Body of pancreas (tissue), 4 donors: ENCODE measurements around the gene ARHGEF17. TPM values are rescaled to one million over a fixed set of nuclear protein-coding genes. Genes with fewer than 3 reads are reported as not detected.

ENCODE experiments used
- ATAC-seq: fragments of 150-250 bp; one replicate; pipeline ENCODE4 v1.9.1; 2016
- DNase-seq, 4 donors: peaks; one replicate each; pipeline ENCODE4 v3.0.0-alpha.2; 2019
- H3K27ac ChIP-seq, 4 donors: fragments of 200-600 bp; sonication (generic); 1 replicate in 3 of 4; 2 replicates in 1 of 4; pipeline versions ENCODE4 v1.5.1 to v1.6.1; 2016 to 2019; ENCODE audit warnings: mild to moderate bottlenecking in 1 of 4, mixed read lengths in 1 of 4, moderate library complexity in 1 of 4
- H3K27me3 ChIP-seq, 2 donors: fragments of 200-600 bp; sonication (generic); one replicate each; pipeline ENCODE4 v1.6.0; 2016; ENCODE audit warnings: mild to moderate bottlenecking in 1 of 2
- H3K36me3 ChIP-seq, 2 donors: fragments of 200-600 bp; sonication (generic); replicated peaks in 1 of 2; 2 replicates each; pipeline ENCODE4 v1.5.1; 2016; ENCODE audit warnings: low read depth in 2 of 2; ENCODE audit not compliant: insufficient read depth in 1 of 2
- H3K4me1 ChIP-seq: fragments of 200-600 bp; sonication (generic); one replicate; pipeline ENCODE4 v1.6.0; 2016
- H3K4me3 ChIP-seq, 2 donors: fragments of 200-600 bp; sonication (generic); 1 replicate in 1 of 2; 2 replicates in 1 of 2; pipeline ENCODE4 v1.5.1; 2016 to 2019
- H3K9me3 ChIP-seq, 3 donors: fragments of 200-600 bp; sonication (generic); 1 replicate in 2 of 3; 2 replicates in 1 of 3; pipeline ENCODE4 v1.5.1; 2016
- POLR2A ChIP-seq, 3 donors: fragments of 450-650 bp; IDR thresholded peaks; one replicate each; pipeline ENCODE4 v1.6.1; 2016; ENCODE audit warnings: antibody characterized with exemption in 3 of 3, mild to moderate bottlenecking in 2 of 3
- WGBS, 2 donors: methylation state at CpG; one replicate each; pipeline ENCODE4 v1.1.5; 2017; 5-methylcytosine and 5-hydroxymethylcytosine counted together
- intact Hi-C: fragments of 100-400 bp; cut with DNase I; formaldehyde crosslinking; loops from one replicate; pipeline ENCODE4 v1.15.1; 2023
- total RNA-seq, 2 donors: library from RNA; depleted of rRNA; stranded (reverse); fragments of >200 nt; gene quantifications; one replicate each; pipeline ENCODE4 v1.1.0, GENCODE V29; 2016
- TF ChIP-seq, protein P1 (sequence below), 7 experiments: fragments of 450-650 bp in 4 of 7; fragments of 200-600 bp in 3 of 7; sonication (generic) in 3 of 7; IDR thresholded peaks; one replicate each; pipeline ENCODE4 v1.5.1; 2016 to 2019; ENCODE audit warnings: antibody characterized with exemption in 7 of 7

Gene ARHGEF17
- total RNA-seq, 2 donors from 2014 or later, result 19.2 to 28.0 TPM

- ATAC-seq, result peak; percentile 83
Observed at GRCh38 chr11:73335204-73335923, 27.3 kb downstream of the ARHGEF17 start.

GRCh38 chr11:73337846-73338245 lies 29.8 kb downstream of the ARHGEF17 start:
- Histone ChIP-seq H3K9me3 (no peaks in the 10 kb centered on the region), H3K36me3 (no peaks in the 10 kb centered on the region), H3K4me1 (peaks cover 18% of the 10 kb centered on the region), H3K27me3 (no peaks in the 10 kb centered on the region), H3K27ac (no peak overlapping the region), H3K4me3 (no peak overlapping the region)
- DNase-seq (no peak), ATAC-seq (no peak)
- 70 to 79% methylated on average over 2 of the region's 2 CpGs for WGBS, 2 donors
- no peak for TF ChIP-seq POLR2A (IDR thresholded peaks at IDR 0.05)
- TF ChIP-seq, protein P1, sequence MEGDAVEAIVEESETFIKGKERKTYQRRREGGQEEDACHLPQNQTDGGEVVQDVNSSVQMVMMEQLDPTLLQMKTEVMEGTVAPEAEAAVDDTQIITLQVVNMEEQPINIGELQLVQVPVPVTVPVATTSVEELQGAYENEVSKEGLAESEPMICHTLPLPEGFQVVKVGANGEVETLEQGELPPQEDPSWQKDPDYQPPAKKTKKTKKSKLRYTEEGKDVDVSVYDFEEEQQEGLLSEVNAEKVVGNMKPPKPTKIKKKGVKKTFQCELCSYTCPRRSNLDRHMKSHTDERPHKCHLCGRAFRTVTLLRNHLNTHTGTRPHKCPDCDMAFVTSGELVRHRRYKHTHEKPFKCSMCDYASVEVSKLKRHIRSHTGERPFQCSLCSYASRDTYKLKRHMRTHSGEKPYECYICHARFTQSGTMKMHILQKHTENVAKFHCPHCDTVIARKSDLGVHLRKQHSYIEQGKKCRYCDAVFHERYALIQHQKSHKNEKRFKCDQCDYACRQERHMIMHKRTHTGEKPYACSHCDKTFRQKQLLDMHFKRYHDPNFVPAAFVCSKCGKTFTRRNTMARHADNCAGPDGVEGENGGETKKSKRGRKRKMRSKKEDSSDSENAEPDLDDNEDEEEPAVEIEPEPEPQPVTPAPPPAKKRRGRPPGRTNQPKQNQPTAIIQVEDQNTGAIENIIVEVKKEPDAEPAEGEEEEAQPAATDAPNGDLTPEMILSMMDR (IDR thresholded peaks at IDR 0.05), result no peak
- intact Hi-C loops, result no loop called here

More at GRCh38 chr11:73335204-73335923, 27.3 kb downstream of the ARHGEF17 start:
- Histone ChIP-seq H3K27ac (peak overlapping the region in 1 of 4 donors; percentile 30), H3K4me3 (no peak overlapping the region), H3K4me1 (peaks cover 26% of the 10 kb centered on the region), H3K36me3 (no peaks in the 10 kb centered on the region), H3K27me3 (no peaks in the 10 kb centered on the region), H3K9me3 (no peaks in the 10 kb centered on the region)
- WGBS, 2 donors, result 9 to 10% methylated on average over 4 of the region's 4 CpGs
- DNase-seq, result peak; percentile 80 to 86 (median 82)
- TF ChIP-seq, protein P1 (IDR thresholded peaks at IDR 0.05), result peak; percentile 90 to 100 (median 95)
- no peak for TF ChIP-seq POLR2A (IDR thresholded peaks at IDR 0.05)
- intact Hi-C loops, result no loop called here

GRCh38 chr11:73338279-73338678 lies 30.2 kb downstream of the ARHGEF17 start:
- H3K27me3 ChIP-seq, result no peaks in the 10 kb centered on the region
- H3K36me3 ChIP-seq, result no peaks in the 10 kb centered on the region
- peaks cover 21% of the 10 kb centered on the region for H3K4me1 ChIP-seq
- intact Hi-C loops, result no loop called here
- DNase-seq (no peak), ATAC-seq (no peak)
- H3K4me3 ChIP-seq, result no peak overlapping the region
- 68 to 78% methylated on average over 2 to 4 of the region's 4 CpGs for WGBS, 2 donors
- TF ChIP-seq, protein P1 (IDR thresholded peaks at IDR 0.05), result no peak
- TF ChIP-seq POLR2A (IDR thresholded peaks at IDR 0.05), result no peak
- H3K9me3 ChIP-seq, result no peaks in the 10 kb centered on the region
- H3K27ac ChIP-seq, result no peak overlapping the region

- Histone ChIP-seq H3K4me3 (no peak overlapping the region), H3K27me3 (no peaks in the 10 kb centered on the region), H3K27ac (no peak overlapping the region), H3K36me3 (no peaks in the 10 kb centered on the region), H3K4me1 (peaks cover 20% of the 10 kb centered on the region), H3K9me3 (no peaks in the 10 kb centered on the region)
- intact Hi-C loops, result no loop called here
- ATAC-seq (no peak), DNase-seq (no peak)
- 47 to 70% methylated on average over 3 of the region's 3 CpGs for WGBS, 2 donors
- TF ChIP-seq, protein P1 (IDR thresholded peaks at IDR 0.05), result no peak
- TF ChIP-seq POLR2A (IDR thresholded peaks at IDR 0.05), result no peak
Observed at GRCh38 chr11:73340164-73340563, 32.1 kb downstream of the ARHGEF17 start.

- 0 to 14% methylated on average over 1 to 50 of the region's 54 CpGs for WGBS, 2 donors
- Histone ChIP-seq H3K9me3 (no peaks in the 10 kb centered on the region), H3K4me1 (peaks cover 15% of the 10 kb centered on the region), H3K4me3 (no peak overlapping the region), H3K36me3 (no peaks in the 10 kb centered on the region), H3K27ac (no peak overlapping the region), H3K27me3 (no peaks in the 10 kb centered on the region)
- intact Hi-C loops, result no loop called here
- TF ChIP-seq POLR2A (IDR thresholded peaks at IDR 0.05), result no peak
- TF ChIP-seq, protein P1 (IDR thresholded peaks at IDR 0.05), result no peak
- peak in 1 of 4 donors; percentile 35 for DNase-seq
- ATAC-seq, result peak; percentile 41
Observed at GRCh38 chr11:73342633-73343032, 34.6 kb downstream of the ARHGEF17 start.
